K562 (cell line): ENCODE data around the gene KLHL33.

Source experiments
- CTCF ChIP-seq, 3 experiments: IDR thresholded peaks in 2 of 3; conservative IDR thresholded peaks in 1 of 3; 2 replicates each; pipeline ENCODE4 v1.5.1; 2011 to 2012; ENCODE audit warnings: low read length in 3 of 3, mild to moderate bottlenecking in 3 of 3, control low read depth in 2 of 3, improper control_type of control experiment in 1 of 3, inconsistent platforms in 1 of 3, low read depth in 1 of 3, mixed read lengths in 1 of 3, moderate library complexity in 1 of 3; ENCODE audit not compliant: insufficient read depth in 2 of 3
- FOXP1 ChIP-seq: sonication (generic); formaldehyde crosslinking; IDR thresholded peaks from 2 replicates; pipeline ENCODE4 v1.8.0; 2022; ENCODE audit warnings: mild to moderate bottlenecking, missing genetic modification reagents
- HCFC1 ChIP-seq: IDR thresholded peaks from 2 replicates; pipeline ENCODE4 v1.6.1; 2012; ENCODE audit warnings: low read depth, low read length, improper control_type of control experiment
- MAX ChIP-seq: sonication (generic); formaldehyde crosslinking; IDR thresholded peaks from 2 replicates; pipeline ENCODE4 v1.9.0; 2022; ENCODE audit warnings: mild to moderate bottlenecking, missing genetic modification reagents
- MTA3 ChIP-seq: fragments of 450-650 bp; formaldehyde crosslinking; IDR thresholded peaks from 2 replicates; pipeline ENCODE4 v1.6.1; 2017; ENCODE audit warnings: mild to moderate bottlenecking, borderline replicate concordance
- NR4A1 ChIP-seq, 2 experiments: fragments of 250-450 bp in 1 of 2; fragments of 450-650 bp in 1 of 2; sonication (Bioruptor Pico) in 1 of 2; IDR thresholded peaks; 2 replicates each; pipeline versions ENCODE4 v1.4.0 to v1.6.1; 2016 to 2020; ENCODE audit warnings: mild to moderate bottlenecking in 2 of 2, missing compliant biosample characterization in 1 of 2, missing genetic modification characterization in 1 of 2, moderate library complexity in 1 of 2
- PHF8 ChIP-seq: fragments of 200-600 bp; sonication (generic); IDR thresholded peaks from 2 replicates; pipeline ENCODE4 v1.6.1; 2012; ENCODE audit warnings: mixed run types, mild to moderate bottlenecking, inconsistent platforms, low read length, moderate library complexity, borderline replicate concordance
- RNF2 ChIP-seq: sonication (generic); IDR thresholded peaks from 2 replicates; pipeline ENCODE4 v1.6.1; 2016
- SETDB1 ChIP-seq: IDR thresholded peaks from one replicate; pipeline ENCODE4 v1.6.1; 2012; ENCODE audit warnings: low read length, control low read depth, inconsistent platforms
- YY1 ChIP-seq, 3 experiments: IDR thresholded peaks; 2 replicates each; pipeline ENCODE4 v1.6.1; 2011; ENCODE audit warnings: low read length in 2 of 3, mild to moderate bottlenecking in 2 of 3, moderate library complexity in 2 of 3, borderline replicate concordance in 1 of 3, control low read depth in 1 of 3, low read depth in 1 of 3; ENCODE audit not compliant: insufficient read depth in 3 of 3, insufficient replicate concordance in 2 of 3, control insufficient read depth in 1 of 3, insufficient read length in 1 of 3; ENCODE audit errors: extremely low read depth in 1 of 3
- ZSCAN29 ChIP-seq: fragments of 450-650 bp; IDR thresholded peaks from 2 replicates; pipeline ENCODE4 v1.6.1; 2017

GRCh38 chr14:20388159-20388558 is 47.8 kb downstream of the KLHL33 start:
- TF ChIP-seq SETDB1 (no peak), CTCF (IDR thresholded peaks at IDR 0.05 in 2 of 3, conservative IDR thresholded peaks at IDR 0.05 in 1 of 3; ENCODE audit: insufficient read depth in 2 of 3, low read depth in 1 of 3, low read length in 3 of 3) (no peak), YY1 (IDR thresholded peaks at IDR 0.05; ENCODE audit: borderline replicate concordance in 1 of 3, control insufficient read depth in 1 of 3, extremely low read depth in 1 of 3, insufficient read depth in 3 of 3, insufficient read length in 1 of 3, insufficient replicate concordance in 2 of 3, low read depth in 1 of 3, low read length in 2 of 3) (no peak), MAX (CRISPR knock-in tag) (no peak), FOXP1 (no peak), RNF2 (no peak), ZSCAN29 (no peak), HCFC1 (no peak), PHF8 (no peak), NR4A1 (CRISPR knock-in tag; IDR thresholded peaks at IDR 0.05) (no peak), NR4A1 (tag; IDR thresholded peaks at IDR 0.05) (no peak), MTA3 (no peak)
